ENCODE data around the gene RNF207. TPM values are rescaled to one million over a fixed set of nuclear protein-coding genes. Genes with fewer than 3 reads are reported as not detected.

RNF207 gene
- total and polyA plus RNA-seq, 4 donors = 8.0 to 14.4 (median 12.3) TPM

GRCh38 chr1:6185635-6186382 is 20.1 kb upstream of the RNF207 start:
- Histone ChIP-seq H3K9ac (ENCODE audit: insufficient read depth in 1 of 2, low read length in 2 of 2) (no peak overlapping the region), H3K4me3 (no peak overlapping the region), H3K4me1 (ENCODE audit: control insufficient read depth in 5 of 5, insufficient read depth in 5 of 5, low read length in 5 of 5) (peaks cover 0 to 10% (median 0%) of the 10 kb centered on the region in 5 donors), H3K36me3 (ENCODE audit: control insufficient read depth in 4 of 4, insufficient read depth in 4 of 4, low read length in 4 of 4) (peaks cover 6 to 34% (median 15%) of the 10 kb centered on the region in 4 donors), H3K27ac (ENCODE audit: low read depth in 1 of 2, low read length in 1 of 2) (no peak overlapping the region), H3K9me3 (ENCODE audit: control insufficient read depth in 4 of 4, insufficient read depth in 3 of 4, low read length in 3 of 4) (no peaks in the 10 kb centered on the region), H3K27me3 (ENCODE audit: control insufficient read depth in 3 of 3, insufficient read depth in 3 of 3, low read length in 2 of 3) (peaks cover 0 to 10% (median 9%) of the 10 kb centered on the region in 3 donors)
- ATAC-seq (ENCODE audit: insufficient read depth, low FRiP score) (no peak), DNase-seq (no peak)
- TF ChIP-seq CTCF (IDR thresholded peaks at IDR 0.05; ENCODE audit: control extremely low read depth, extremely low read depth) = no peak
- 67 to 71% methylated on average over 10 of the region's 10 CpGs for WGBS, 2 donors

GRCh38 chr1:6188466-6188865 is 17.5 kb upstream of the RNF207 start:
- DNase-seq = no peak
- ATAC-seq (ENCODE audit: insufficient read depth, low FRiP score) = no peak
- H3K4me3 ChIP-seq = no peak overlapping the region
- H3K9ac ChIP-seq (ENCODE audit: insufficient read depth in 1 of 2, low read length in 2 of 2) = no peak overlapping the region
- no peaks in the 10 kb centered on the region for H3K9me3 ChIP-seq (ENCODE audit: control insufficient read depth in 4 of 4, insufficient read depth in 3 of 4, low read length in 3 of 4)
- no peak for TF ChIP-seq CTCF (IDR thresholded peaks at IDR 0.05; ENCODE audit: control extremely low read depth, extremely low read depth)
- 90 to 95% methylated on average over 8 of the region's 8 CpGs for WGBS, 2 donors
- H3K27me3 ChIP-seq (ENCODE audit: control insufficient read depth in 3 of 3, insufficient read depth in 3 of 3, low read length in 2 of 3) = no peaks in the 10 kb centered on the region
- peaks cover 14 to 49% (median 22%) of the 10 kb centered on the region in 4 donors for H3K36me3 ChIP-seq (ENCODE audit: control insufficient read depth in 4 of 4, insufficient read depth in 4 of 4, low read length in 4 of 4)
- H3K27ac ChIP-seq (ENCODE audit: low read depth in 1 of 2, low read length in 1 of 2) = no peak overlapping the region
- H3K4me1 ChIP-seq (ENCODE audit: control insufficient read depth in 5 of 5, insufficient read depth in 5 of 5, low read length in 5 of 5) = peaks cover 0 to 5% (median 0%) of the 10 kb centered on the region in 5 donors

- Histone ChIP-seq H3K4me1 (ENCODE audit: control insufficient read depth in 5 of 5, insufficient read depth in 5 of 5, low read length in 5 of 5) (no peaks in the 10 kb centered on the region), H3K27me3 (ENCODE audit: control insufficient read depth in 3 of 3, insufficient read depth in 3 of 3, low read length in 2 of 3) (no peaks in the 10 kb centered on the region), H3K36me3 (ENCODE audit: control insufficient read depth in 4 of 4, insufficient read depth in 4 of 4, low read length in 4 of 4) (peaks cover 20 to 55% (median 30%) of the 10 kb centered on the region in 4 donors), H3K9ac (ENCODE audit: insufficient read depth in 1 of 2, low read length in 2 of 2) (no peak overlapping the region), H3K27ac (ENCODE audit: low read depth in 1 of 2, low read length in 1 of 2) (no peak overlapping the region), H3K9me3 (ENCODE audit: control insufficient read depth in 4 of 4, insufficient read depth in 3 of 4, low read length in 3 of 4) (no peaks in the 10 kb centered on the region), H3K4me3 (no peak overlapping the region)
- DNase-seq = no peak
- ATAC-seq (ENCODE audit: insufficient read depth, low FRiP score) = no peak
- TF ChIP-seq CTCF (IDR thresholded peaks at IDR 0.05; ENCODE audit: control extremely low read depth, extremely low read depth) = no peak
- 86 to 100% methylated on average over 1 of the region's 1 CpG for WGBS, 2 donors
These were observed 14.0 kb upstream of the RNF207 start for GRCh38 chr1:6191968-6192367.
